GM10266 (cell line): ENCODE measurements around the gene NAA40.

Experiments used
- DNase-seq: peaks from one replicate; pipeline ENCODE4 v3.0.0; 2012; ENCODE audit errors: extremely low spot score
- TF ChIP-seq, protein P1 (sequence below): IDR thresholded peaks from 2 replicates; pipeline ENCODE4 v1.5.1; 2012; ENCODE audit warnings: mild to moderate bottlenecking, low read depth; ENCODE audit not compliant: control insufficient read depth, insufficient read depth; ENCODE audit errors: missing control alignments

The NAA40 gene

DNA sequence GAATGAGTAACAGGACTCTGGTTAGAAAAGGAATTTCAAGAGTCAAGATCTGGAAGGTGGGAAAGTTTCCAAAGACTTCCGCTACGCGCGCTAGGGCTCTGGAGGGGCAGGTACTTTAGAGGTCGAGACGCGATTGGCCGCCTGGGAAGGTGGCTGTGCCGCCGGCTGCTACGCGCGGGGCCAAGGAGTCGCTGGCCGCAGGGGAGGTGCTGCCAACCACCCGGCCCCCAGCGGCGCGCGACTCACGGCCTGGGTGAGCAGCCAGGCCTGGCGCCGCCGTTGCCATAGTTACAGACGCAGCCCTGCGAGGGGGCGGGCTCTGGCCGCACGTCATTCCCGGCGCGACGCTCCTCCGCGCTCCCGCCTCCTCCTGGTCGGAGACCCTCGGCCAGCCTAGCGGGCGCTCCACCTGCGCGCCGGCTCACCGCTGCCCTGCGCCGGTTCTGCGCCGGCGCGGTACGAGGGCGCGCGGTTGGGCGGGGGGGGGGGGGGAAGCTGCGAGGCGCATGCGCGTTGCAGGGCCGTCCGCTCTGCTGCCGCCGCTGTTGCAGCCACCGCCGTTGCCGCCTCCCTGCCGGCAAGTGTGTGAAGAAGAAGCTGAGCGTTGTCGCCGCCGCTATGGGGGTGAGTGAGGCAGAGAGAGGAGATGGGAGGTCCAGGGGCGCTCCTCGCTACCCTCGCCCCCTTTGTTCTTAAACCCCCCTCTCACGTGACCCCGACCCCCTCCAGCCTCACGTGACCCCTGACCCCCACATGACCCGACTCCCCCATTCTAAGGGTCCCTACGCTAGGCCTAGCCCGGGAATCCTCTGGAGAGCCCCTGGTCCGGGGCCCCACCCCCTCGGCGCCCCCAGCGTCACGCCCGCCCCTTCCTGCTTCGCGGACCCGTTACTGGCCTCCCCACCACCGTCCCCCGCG lies at the start of gene NAA40:
Gene NAA40, plus strand, starts transcription at position 524 of the 918 bp plus-strand sequence. Its CDS starts 95 bp downstream, at position 619.
- TF ChIP-seq, protein P1, sequence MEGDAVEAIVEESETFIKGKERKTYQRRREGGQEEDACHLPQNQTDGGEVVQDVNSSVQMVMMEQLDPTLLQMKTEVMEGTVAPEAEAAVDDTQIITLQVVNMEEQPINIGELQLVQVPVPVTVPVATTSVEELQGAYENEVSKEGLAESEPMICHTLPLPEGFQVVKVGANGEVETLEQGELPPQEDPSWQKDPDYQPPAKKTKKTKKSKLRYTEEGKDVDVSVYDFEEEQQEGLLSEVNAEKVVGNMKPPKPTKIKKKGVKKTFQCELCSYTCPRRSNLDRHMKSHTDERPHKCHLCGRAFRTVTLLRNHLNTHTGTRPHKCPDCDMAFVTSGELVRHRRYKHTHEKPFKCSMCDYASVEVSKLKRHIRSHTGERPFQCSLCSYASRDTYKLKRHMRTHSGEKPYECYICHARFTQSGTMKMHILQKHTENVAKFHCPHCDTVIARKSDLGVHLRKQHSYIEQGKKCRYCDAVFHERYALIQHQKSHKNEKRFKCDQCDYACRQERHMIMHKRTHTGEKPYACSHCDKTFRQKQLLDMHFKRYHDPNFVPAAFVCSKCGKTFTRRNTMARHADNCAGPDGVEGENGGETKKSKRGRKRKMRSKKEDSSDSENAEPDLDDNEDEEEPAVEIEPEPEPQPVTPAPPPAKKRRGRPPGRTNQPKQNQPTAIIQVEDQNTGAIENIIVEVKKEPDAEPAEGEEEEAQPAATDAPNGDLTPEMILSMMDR = no peak

GRCh38 chr11:63889344-63889743 lies 49.5 kb upstream of the NAA40 start:
- TF ChIP-seq, protein P1 = no peak
- no peak for DNase-seq

More for the DNA sequence above, at the start of gene NAA40:
- peak; percentile 99 for DNase-seq

DNA sequence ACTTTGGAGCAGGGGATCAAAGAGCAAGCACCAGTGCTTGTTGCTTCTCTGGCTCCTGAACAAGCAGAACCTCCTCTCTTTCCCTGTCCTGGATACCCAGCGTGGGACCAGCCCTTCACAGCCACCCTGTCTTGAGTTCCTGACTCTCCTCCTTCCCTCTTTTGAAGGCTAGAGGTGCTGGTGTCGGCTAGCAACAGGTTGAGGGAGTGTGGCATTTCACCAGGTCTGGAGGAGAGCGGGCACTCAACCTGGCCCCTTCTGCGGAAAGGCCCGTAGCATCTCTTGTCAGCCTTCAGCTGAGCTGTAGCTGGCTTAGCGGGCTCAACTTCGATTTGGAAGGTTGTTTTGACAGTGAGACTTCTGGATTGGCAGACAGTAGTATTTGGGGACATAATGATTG lies 48.4 kb upstream of the NAA40 start:
- DNase-seq = no peak
- TF ChIP-seq, protein P1 = no peak

GRCh38 chr11:63892228-63892627 lies 46.6 kb upstream of the NAA40 start:
- TF ChIP-seq, protein P1 = no peak
- DNase-seq = no peak

DNA sequence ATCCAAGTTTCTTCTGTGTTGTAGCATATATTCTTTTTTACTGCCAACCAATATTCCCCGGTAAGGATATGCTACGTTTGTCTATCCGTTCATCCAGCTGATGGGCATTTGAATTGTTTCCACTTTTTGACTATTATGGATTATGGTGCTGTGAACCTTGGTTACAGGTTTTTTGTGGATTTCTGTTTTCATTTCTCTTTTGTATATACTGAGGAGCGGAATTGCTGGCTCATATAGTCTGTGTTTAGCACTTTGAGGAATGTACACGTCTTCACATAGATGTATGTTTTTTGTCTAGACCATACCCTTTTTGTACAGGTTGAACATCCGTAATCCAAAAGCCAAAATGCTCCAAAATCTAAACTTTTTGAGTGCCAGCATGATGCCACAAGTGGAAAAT lies 45.4 kb upstream of the NAA40 start:
- no peak for DNase-seq
- TF ChIP-seq, protein P1 = no peak

DNA sequence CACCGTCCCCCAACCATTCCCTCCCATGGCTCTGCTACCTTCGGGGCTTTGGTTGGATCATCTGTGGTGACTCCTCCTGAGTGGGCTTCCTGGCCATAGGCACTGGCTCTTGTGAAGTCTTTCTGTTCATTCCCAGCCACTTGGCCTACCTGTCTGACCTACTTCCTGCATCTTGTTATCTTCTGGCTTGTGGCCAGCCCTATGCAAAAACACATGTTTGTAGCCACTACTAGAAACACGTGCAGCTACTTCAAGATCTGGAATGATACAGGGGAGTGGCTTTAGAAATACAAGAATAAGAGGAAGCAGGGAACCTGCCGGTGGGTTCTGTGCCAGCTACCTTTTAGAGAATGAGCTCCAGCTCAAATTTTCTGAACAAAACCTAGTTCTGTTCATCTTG lies 42.7 kb upstream of the NAA40 start:
- no peak for DNase-seq
- TF ChIP-seq, protein P1 = no peak
